ENCODE data around the gene ZNF609.
"Not testable (repeated sequence)": the region's sequence is repeated elsewhere in the genome, so short reads cannot be mapped to it uniquely, and the experiment has no call there.

The ZNF609 gene

GRCh38 chr15:64589435-64590084 is 129.2 kb downstream of the ZNF609 start:
- DNase-seq = no peak

GRCh38 chr15:64592845-64593244 is 132.5 kb downstream of the ZNF609 start:
- not testable (repeated sequence) for DNase-seq

GRCh38 chr15:64596701-64597476 is 136.5 kb downstream of the ZNF609 start:
- no peak for DNase-seq

- no peak for DNase-seq
These were observed 137.1 kb downstream of the ZNF609 start for GRCh38 chr15:64597477-64597822.

- no peak for DNase-seq
These were observed 138.8 kb downstream of the ZNF609 start for GRCh38 chr15:64599226-64599625.

GRCh38 chr15:64599716-64600115 is 139.3 kb downstream of the ZNF609 start:
- no peak for DNase-seq

GRCh38 chr15:64600794-64601193 is 140.4 kb downstream of the ZNF609 start:
- DNase-seq = no peak

- no peak for DNase-seq
These were observed 143.9 kb downstream of the ZNF609 start for GRCh38 chr15:64604319-64604718.

- not testable (repeated sequence) for DNase-seq
These were observed 147.0 kb downstream of the ZNF609 start for GRCh38 chr15:64607416-64607815.

GRCh38 chr15:64610257-64610919 is 150.0 kb downstream of the ZNF609 start:
- DNase-seq = no peak

- DNase-seq = no peak
These were observed 150.8 kb downstream of the ZNF609 start for GRCh38 chr15:64611085-64611725.

GRCh38 chr15:64614519-64614918 is 154.1 kb downstream of the ZNF609 start:
- no peak for DNase-seq

GRCh38 chr15:64617727-64618126 is 157.3 kb downstream of the ZNF609 start:
- DNase-seq = no peak

- DNase-seq = no peak
These were observed 157.8 kb downstream of the ZNF609 start for GRCh38 chr15:64618138-64618537.

- DNase-seq = no peak
These were observed 158.2 kb downstream of the ZNF609 start for GRCh38 chr15:64618540-64618939.

- DNase-seq = no peak
These were observed 159.8 kb downstream of the ZNF609 start for GRCh38 chr15:64619880-64620839.

GRCh38 chr15:64621056-64621455 is 160.7 kb downstream of the ZNF609 start:
- DNase-seq = no peak

GRCh38 chr15:64622410-64623260 is 162.3 kb downstream of the ZNF609 start:
- no peak for DNase-seq

GRCh38 chr15:64623347-64623996 is 163.1 kb downstream of the ZNF609 start:
- DNase-seq = no peak

- no peak for DNase-seq
These were observed 163.9 kb downstream of the ZNF609 start for GRCh38 chr15:64624242-64624641.

GRCh38 chr15:64629063-64629462 is 168.7 kb downstream of the ZNF609 start:
- DNase-seq = no peak

Measured in right hindlimb (tissue), 1 donor.